HG03066 (cell line): ENCODE results near the gene TCP11L2.
"Not testable (repeated sequence)": the region's sequence is repeated elsewhere in the genome, so short reads cannot be mapped to it uniquely, and the experiment has no call there.

Experiments
- ATAC-seq: cut with Tn5 transposase; IDR thresholded peaks from one replicate; pipeline ENCODE4 v1.9.1; 2021; ENCODE audit warnings: low read depth; ENCODE audit not compliant: unreplicated experiment

TCP11L2 gene

DNA sequence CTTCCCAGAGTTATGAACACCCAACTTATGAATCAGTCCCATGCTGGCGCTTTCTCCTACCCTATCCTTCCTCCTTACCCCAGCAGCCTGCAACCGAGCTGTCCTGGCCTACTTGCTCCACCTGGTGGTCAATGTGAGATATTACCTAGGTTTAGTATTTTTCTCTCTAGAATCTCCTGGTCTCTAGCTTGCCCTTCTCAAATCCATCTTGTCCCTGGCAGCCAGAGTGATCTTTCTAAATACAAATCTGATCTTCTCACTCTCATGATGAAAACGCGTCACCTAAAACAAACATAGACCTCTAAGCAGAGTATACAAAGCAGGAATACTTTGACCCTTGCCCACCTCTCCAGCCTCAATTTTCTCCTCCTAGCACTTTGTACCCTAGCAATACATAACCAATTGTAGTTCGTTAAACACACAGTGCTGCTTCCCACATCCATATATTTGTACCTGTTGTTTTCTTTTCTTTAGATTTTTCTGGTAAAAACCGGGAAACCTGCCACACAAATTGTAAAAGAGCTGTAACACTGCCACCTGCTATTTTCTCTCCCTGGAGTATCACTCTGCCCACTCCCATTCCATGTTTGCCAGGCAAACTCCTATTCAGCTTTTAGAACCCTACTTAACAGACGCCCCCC, 20.0 kb upstream of the TCP11L2 start:
- no peak for ATAC-seq

DNA sequence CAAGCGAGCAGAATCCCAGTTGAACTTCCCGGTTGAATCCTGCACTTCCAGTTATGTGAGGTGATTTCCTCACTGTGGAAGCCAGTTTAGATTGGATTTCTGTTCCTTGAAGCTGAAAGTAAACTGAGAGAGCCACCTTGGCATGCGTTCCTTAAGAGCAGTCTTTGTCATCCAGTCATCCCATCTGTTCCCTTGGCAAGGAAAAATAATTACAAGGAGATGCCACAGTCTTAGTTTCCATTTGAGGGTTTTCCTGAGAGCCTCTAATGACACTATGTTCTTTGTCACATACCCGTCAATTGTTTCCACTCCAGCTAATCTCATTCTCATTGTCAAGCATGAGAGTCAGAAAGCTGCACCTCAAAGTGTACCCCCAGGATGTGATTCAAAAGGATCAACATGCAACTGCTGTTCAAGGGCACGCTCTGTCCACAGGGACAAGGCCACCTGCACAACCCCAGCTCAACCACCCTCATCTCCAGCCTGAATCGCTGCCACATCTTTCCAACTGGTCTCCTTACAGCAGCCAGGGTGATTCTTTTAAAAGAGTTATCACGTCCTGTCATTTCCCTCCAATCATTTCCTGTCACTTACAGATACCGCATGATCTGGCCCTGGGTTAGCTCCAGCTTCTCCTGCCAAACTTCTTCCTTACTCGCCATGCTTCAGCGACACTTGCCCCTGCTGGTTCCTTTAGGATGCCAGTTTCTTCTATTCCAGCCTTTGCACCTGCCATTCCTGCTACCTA, 18.0 kb upstream of the TCP11L2 start:
- no peak for ATAC-seq

DNA sequence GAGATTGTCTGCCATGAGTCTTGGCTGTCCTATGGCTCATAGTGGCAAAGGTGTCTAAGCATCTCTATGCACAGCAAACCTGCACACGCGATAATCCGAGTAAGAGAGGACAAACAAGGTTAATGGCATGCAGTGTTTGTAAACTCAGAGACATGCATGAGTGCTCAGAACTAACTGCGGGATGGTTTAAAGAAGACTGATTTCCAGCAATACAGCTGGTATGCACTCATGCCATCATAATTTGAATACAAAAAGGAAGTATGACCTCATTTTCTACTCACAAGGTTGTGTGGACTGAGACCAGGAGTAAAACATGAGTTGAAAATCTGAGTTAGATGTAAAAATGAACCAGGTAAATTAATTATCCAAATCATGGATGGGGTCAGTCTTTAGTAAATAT, 16.6 kb upstream of the TCP11L2 start:
- ATAC-seq = no peak

DNA sequence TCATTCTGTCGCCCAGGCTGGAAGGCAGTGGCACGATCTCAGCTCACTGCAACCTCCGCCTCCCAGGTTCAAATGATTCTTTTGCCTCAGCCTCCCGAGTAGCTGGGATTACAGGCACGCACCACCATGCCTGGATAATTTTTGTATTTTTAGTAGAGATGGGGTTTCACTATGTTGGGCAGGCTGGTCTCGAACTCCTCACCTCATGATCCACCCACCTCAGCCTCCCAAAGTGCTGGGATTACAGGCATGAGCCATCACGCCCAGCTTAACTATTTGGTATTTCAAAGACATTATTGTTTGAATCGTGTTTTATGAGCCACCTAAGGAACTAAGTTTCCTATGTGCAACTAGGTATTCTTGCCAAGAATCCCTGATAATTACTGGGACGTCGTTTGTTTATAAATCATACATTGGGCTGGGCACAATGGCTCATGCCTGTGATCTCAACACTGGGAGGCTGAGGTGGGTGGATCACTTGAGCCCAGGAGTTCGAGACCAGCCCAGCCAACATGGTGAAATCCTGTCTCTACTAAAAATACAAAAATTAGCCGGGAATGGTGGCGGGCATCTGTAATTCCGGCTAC, 15.9 kb upstream of the TCP11L2 start:
- not testable (repeated sequence) for ATAC-seq

DNA sequence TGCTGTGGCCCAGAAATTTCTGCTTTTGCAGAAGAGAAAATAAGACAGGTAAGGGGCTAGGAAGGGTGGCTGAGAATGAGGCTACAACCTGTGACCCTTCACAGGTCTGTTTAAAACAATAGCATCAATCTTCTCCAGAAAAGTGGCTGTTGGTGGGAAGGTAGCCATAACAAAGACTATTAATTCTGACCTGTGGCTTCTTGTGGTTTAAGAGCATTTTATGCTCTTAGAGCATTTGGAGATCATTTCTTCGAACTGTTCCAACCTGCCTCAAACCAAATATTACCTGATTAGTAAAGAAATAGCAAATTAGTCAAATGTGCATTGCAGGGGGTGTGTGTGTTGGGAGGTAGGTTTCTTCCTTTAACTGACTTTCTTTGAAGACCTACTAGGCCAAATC, 15.2 kb upstream of the TCP11L2 start:
- ATAC-seq = no peak

DNA sequence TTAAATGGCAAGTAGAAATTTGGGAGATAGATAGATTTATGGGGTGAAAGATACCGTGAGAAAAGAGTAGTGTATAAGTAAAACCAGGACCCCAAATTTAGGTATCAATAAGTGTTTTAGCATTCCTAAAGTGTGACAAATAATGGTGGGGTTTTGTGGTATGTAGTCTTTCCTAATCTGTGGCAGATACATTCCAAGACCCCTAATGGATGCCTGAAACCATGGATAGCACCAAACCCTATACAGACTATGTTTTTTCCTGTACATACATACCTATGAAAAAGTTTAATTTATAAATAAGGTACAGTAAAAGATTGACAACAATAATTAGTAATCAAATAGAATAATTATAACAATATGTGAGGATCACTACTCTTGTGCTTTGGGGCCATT, 14.4 kb upstream of the TCP11L2 start:
- no peak for ATAC-seq

DNA sequence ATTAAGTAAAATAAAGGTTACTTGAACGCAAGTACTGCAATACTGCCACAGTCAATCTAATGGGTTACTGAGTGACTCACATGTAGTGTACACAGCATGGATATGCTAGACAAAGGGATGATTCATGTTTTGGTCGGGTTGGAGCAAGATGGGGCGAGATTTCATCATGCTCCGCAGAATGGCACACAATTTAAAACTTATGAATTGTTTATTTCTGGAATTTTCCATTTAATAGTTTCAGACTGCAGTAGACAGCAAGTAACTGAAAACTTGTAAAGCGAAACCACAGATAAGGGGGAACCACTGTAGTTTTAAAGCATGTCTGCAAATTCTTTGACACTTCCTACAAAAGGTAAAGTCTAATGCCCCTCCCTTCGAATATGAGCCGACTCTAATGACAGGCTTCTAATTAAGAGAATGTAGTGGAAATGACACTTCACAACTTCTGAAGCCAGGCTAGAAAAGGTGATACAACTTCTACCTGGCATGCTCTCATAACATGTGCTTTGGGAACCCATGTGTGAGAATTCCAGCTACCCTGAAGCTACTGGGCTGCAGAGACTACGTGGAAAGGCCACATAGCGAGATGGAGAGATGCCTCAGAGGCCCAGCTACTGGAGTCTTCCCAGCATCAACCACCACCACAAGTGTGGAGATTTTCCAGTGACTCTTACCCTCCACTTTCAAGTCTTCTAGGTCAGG, 13.9 kb upstream of the TCP11L2 start:
- ATAC-seq = no peak

DNA sequence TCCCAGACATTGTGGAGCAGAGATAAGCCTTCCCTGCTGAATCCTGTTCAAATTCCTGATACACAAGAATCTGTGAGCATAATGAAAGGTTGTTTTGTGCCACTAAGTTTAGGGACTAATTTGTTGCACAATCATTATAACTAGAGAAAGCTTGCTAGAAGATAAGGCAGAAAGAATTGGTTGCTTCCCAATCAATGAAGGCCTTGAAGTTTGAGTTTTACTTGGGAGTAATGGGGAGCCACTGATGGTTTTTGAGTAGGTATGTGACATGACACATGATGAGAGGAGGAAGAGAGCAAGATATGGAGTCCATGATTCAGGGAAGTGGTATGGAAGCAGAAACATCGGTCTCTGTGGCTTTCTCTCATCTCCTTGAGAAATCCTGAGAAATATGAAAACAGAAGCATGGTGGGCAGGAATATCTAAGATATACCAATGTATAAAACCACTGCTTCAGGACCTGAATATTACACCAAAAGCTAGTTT, 13.3 kb upstream of the TCP11L2 start:
- no peak for ATAC-seq

DNA sequence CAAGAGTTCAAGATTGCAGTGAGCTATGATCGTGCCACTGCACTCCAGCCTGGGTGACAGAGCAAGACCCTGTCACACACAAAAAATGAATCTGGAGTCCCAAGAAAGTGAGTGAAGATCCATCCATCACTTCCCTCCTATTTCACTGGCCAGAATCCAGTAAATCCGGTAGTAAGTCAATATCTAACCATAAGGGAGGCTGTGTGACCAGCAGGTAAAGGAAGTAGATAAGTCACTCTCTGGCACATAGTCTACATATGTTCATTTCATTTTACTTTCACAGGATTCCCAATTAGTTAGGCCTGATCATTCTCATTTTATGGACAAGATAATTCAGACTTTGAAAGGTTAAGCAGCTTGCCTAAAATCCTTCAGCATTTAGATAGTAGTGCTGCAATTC, 11.9 kb upstream of the TCP11L2 start:
- ATAC-seq = no peak

DNA sequence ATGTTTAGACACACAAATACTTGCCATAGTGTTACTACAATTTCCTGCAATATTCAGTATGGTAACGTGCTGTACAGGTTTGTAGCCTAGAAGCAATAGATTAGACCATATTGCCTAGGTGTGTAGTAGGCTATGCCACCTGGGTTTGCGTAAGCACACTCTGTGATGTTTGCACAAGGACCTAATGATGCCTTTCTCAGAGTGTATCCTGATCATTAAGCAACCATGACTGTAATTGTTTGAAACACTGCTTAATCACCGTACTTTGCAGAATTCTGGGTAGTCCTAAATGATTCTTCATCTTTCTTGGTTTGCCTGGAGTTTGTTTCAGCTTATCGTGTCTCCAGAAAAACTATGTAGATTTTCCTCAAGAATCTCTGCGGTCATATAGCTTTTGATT, 11.2 kb upstream of the TCP11L2 start:
- ATAC-seq = no peak

DNA sequence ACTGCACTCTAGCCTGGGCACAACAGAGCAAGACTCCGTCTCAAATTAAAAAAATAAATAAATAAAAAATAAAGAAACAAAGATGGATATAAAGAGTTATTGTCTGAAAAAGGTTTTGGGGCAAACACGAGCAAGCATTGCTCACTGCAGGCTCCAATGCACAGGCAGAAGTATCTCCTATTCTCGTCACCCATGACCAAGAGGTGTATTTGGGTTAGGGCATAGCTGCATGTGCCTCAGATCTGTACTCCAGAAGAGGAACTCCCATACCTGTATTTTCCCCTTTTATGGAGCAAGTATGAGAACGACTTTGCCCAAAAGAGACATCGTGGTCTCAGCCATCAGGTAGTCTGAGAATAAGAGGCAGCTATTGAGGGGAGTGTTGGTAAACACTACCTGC, 10.2 kb upstream of the TCP11L2 start:
- ATAC-seq = no peak

DNA sequence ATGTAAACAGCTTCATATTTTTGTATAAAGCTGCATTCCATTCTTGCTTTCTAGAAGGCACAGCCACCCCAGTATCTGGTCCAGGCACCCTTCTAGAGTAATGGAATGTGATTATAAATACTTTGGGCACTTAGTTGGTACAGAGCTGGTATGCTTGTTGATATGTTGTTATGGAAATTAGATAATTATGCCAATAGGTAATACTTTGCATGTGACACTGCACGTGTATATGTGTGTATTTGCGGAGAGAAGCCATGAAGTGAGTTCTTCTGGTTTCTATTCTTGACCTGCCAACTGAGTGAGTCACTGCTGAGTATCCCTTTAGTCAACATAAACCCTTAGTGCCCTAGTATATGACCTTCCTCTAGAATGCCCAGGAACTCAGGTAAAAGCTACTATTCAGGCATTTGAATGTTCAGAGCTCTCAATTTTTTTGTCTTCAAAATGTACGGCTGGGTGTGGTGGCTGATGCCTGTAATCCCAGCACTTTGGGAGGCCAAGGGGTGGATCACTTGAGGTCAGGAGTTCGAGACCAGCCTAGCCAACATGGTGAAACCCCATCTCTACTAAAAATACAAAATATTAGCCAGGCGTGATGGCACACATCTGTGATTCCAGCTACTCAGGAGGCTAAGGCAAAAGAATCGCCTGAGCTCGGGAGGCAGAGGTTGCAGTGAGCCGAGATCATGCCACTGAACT, 6.2 kb upstream of the TCP11L2 start:
- no peak for ATAC-seq

DNA sequence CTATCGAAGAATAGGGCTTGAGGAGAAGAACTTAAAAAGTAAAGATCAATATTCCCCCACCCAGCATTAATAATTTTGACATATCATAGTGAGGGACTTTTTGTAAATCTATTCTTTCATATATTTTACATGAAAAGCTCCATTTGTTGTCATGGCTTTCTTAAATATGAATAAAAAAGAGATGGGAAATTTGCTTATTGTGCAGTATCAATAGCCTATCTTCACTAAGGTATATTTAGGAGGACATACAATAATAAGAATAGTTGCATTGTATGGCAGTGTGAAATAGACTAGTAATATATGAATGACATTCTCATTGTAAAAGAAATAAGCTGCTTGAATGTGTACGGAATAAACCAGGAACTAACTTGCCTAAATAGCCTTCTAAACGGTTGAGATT, 5.5 kb upstream of the TCP11L2 start:
- ATAC-seq = no peak

DNA sequence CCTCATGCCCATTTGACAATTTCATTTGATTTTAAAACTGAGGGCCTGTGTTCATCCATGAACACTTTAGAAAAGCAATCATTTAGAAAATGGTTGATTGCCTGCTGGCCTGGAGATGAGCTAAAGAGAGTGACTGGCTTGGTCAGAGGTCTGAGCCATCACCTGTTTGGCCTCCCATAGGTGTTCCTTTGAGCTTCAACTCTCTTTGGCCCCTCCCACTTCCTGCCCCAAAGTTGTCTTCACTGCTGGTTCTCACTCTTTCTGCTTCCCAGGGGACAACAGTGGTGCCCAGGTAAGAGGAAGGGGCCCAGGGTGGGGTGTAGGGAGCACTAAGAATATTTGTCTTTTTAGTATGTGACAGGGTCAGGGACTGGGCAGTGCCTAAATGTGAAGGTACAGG, 4.9 kb upstream of the TCP11L2 start:
- no peak for ATAC-seq

DNA sequence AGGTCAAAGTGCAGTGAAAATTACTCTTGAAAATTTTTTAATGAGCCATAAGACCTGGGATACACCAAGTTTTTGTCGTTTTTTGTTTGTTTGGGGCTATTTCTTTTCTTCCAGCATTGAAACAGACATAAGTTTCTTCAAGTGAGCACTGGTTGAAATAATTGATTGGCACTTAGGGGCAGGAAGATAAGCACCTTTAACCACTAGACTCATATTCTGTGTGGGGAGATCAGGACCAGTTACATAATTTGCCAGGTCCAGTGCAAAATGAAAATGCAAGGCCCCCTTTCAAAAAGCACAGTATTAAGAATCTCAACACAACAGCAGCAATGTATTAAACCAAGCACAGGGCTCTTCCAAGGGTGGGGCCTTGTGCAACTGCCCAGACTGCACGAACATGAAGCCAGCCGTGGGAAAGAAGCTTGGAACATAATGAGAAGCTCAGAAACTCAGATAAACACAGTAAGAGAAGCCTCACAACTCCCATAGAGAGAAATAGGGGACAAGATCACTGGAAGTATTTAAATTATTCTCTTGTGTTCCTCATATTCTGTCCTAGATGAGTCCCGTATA, 3.2 kb upstream of the TCP11L2 start:
- ATAC-seq = no peak

DNA sequence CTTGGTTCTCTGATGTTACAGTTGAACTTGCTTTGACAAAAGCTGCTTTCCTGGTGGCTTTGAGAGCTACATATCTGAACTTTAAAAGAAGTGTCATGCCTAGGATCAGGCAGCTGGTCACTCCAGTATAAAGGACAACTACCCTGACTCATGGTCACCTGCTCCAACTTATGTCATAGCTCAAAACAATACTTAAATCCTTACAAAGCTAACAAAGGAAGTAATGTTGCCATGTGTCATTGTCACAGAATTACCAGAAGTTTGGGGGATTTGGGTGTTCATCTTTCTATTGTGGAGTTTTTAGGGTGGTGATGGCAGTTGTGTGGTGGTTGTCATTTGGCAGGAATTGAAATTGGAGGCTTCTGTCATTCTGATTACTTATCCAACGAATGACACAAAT, 1.8 kb upstream of the TCP11L2 start:
- ATAC-seq = no peak

DNA sequence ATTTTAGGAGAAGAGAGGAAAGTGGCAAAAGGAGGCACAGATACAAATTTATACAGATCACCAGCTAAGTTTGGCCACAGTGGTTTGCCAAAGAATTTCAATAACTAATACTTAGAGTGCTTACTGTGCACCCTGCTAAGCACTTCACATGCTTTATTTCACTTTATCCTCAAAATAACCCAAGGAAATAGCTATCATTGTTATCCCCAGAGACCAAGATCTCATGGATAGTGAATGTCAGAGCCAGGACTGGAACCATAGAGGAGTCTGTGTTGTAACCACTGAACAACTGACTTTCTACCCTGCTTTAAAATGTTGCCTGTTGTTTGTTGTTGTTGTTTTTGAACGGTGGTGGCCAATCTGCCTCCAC, 1.3 kb upstream of the TCP11L2 start:
- no peak for ATAC-seq

DNA sequence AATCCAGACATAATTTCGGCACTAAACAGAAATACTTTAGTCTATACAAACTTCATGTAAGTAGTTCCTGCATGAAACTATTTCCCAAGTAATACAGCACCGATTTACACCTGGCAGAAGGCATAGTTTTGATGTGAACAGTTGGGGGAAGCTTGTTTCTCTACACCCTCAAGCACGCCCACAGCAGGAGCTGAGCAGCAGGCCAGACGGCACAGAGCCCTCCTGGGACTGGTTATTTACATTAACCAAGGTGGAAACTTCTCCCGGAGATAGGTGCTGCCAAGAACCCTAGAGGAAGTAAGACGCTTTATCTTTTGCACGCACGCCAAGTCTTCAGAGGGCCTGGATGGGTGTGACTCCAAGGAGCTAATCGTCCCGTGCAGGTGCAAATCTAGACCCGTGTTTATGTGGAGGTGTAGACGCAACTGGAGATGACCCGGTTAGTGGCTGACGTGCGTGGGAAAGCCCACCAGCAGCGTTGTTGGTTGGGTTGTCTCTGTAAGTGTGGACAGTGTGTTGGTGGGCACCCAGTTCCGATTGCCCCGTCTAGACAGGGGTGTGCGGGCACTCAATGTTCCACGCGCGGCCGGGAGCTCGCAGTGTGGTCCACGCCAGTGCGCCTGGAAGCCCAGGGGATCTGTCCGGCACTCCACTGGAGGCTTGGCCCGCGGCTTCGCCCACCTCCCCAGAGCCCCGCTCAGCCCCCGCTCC, 767 bp upstream of the TCP11L2 start:
- peak; percentile 58 for ATAC-seq

DNA sequence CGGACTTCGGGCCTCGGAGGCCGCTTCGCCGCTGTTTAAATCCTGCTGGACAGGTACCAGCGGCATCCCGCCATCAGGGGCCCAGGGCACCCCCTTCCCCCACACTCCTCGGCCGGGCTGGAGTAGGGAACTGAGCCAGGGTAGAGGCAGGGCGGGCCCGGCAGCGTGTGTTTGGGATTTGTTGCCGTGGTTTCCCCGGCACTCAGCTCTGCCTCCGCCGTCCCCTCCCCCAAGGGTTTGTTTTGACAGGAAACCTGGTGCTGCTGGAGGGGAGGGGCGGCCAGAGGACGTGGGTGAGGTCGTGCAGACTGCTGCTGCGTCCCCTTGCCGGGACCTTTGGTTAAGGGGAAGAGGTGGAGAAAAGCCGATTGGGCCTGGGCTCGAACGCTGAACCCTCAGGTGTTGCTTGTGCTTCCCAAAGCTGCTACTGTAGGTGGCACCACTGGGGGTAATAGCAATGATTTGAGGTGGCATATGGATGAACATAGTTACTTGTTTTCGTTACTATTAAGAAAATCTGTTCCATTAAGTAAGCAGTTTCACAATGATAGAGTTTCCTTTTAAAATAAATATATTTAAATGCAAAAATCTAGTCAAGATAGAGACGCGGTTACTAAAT, 778 bp downstream of the TCP11L2 start:
- ATAC-seq = peak; percentile 20
